HEK293T (cell line): Measurements from ENCODE around the gene GLUD2.

Experiments
- ARNT ChIP-seq: fragments of 450-650 bp; IDR thresholded peaks from 2 replicates; pipeline ENCODE4 v1.6.1; 2017; ENCODE audit warnings: mild to moderate bottlenecking
- BHLHE40 ChIP-seq: fragments of 450-650 bp; IDR thresholded peaks from 2 replicates; pipeline ENCODE4 v1.6.1; 2016; ENCODE audit warnings: mild to moderate bottlenecking, moderate library complexity, borderline replicate concordance
- CTBP1 ChIP-seq: fragments of 450-650 bp; IDR thresholded peaks from 2 replicates; pipeline ENCODE4 v1.6.1; 2016; ENCODE audit warnings: borderline replicate concordance
- ELF4 ChIP-seq: fragments of 450-650 bp; IDR thresholded peaks from 2 replicates; pipeline ENCODE4 v1.6.1; 2017; ENCODE audit warnings: antibody characterized with exemption
- FOXA1 ChIP-seq: fragments of 450-650 bp; IDR thresholded peaks from 2 replicates; pipeline ENCODE4 v1.6.1; 2016; ENCODE audit warnings: mild to moderate bottlenecking
- FOXK2 ChIP-seq: fragments of 450-650 bp; IDR thresholded peaks from 2 replicates; pipeline ENCODE4 v1.6.1; 2016; ENCODE audit warnings: mild to moderate bottlenecking
- FOXM1 ChIP-seq: fragments of 450-650 bp; IDR thresholded peaks from 2 replicates; pipeline ENCODE4 v1.6.1; 2017; ENCODE audit warnings: mild to moderate bottlenecking, borderline replicate concordance
- HDGF ChIP-seq: fragments of 450-650 bp; IDR thresholded peaks from 2 replicates; pipeline ENCODE4 v1.6.1; 2017; ENCODE audit warnings: antibody characterized with exemption, borderline replicate concordance
- LEF1 ChIP-seq: fragments of 450-650 bp; IDR thresholded peaks from 2 replicates; pipeline ENCODE4 v1.6.1; 2017; ENCODE audit warnings: mild to moderate bottlenecking, borderline replicate concordance
- NFRKB ChIP-seq: fragments of 450-650 bp; IDR thresholded peaks from 2 replicates; pipeline ENCODE4 v1.6.1; 2016; ENCODE audit warnings: mild to moderate bottlenecking, moderate library complexity
- PKNOX1 ChIP-seq: fragments of 450-650 bp; IDR thresholded peaks from 2 replicates; pipeline ENCODE4 v1.6.1; 2016
- SP1 ChIP-seq: fragments of 450-650 bp; IDR thresholded peaks from 2 replicates; pipeline ENCODE4 v1.6.1; 2017
- SUZ12 ChIP-seq: fragments of 450-650 bp; IDR thresholded peaks from 2 replicates; pipeline ENCODE4 v1.6.1; 2016; ENCODE audit warnings: mild to moderate bottlenecking
- TARDBP ChIP-seq: fragments of 450-650 bp; IDR thresholded peaks from 2 replicates; pipeline ENCODE4 v1.6.1; 2016

- TF ChIP-seq CTBP1 (no peak), FOXM1 (no peak), NFRKB (no peak), PKNOX1 (no peak), BHLHE40 (no peak), TARDBP (no peak), FOXK2 (no peak), SUZ12 (no peak), FOXA1 (no peak), HDGF (no peak), LEF1 (no peak), ELF4 (no peak), ARNT (no peak), SP1 (no peak)
Measured at GRCh38 chrX:121030083-121030482, 17.3 kb upstream of the GLUD2 start.
